GM21447 (cell line): ENCODE results near the gene CDC42BPA.
"Not testable (repeated sequence)": the region's sequence is repeated elsewhere in the genome, so short reads cannot be mapped to it uniquely, and the experiment has no call there.

ENCODE experiments used
- ATAC-seq: cut with Tn5 transposase; IDR thresholded peaks from one replicate; pipeline ENCODE4 v1.9.1; 2021; ENCODE audit not compliant: unreplicated experiment

The CDC42BPA gene

DNA sequence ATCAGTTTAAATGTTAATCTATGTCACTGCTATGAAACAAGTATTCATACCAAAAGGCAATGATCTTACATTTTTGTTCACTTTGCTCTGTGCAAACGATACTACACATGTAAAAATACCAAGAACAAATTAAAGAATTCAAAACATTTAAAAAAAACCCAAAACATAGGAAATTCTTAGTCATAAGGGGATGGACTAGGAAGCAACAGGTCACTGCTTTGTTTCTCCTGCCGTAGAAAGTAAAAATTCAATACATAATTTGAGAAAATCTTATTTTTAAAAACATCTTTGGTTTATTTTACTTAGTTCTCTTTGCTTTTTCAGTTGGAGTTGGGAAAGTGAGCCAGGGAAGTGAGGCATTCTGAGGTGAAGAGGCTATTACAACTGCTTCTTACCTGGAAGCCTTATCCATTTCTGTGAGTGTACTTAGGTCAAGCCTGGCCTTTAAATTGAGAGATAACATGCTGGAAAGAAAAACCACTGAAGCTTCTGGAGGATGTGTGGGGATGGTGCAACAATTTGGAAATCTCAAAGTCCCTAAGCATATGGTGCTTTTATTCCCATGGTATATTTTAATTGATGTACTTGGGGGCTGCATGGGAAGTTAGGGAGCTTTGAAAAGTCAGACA is 183.5 kb downstream of the CDC42BPA start:
- ATAC-seq, result no peak

GRCh38 chr1:227132695-227133094 is 185.6 kb downstream of the CDC42BPA start:
- ATAC-seq, result not testable (repeated sequence)

- ATAC-seq, result no peak
Measured at GRCh38 chr1:227131193-227131592, 187.1 kb downstream of the CDC42BPA start.

GRCh38 chr1:227127891-227128290 is 190.4 kb downstream of the CDC42BPA start:
- ATAC-seq, result peak; percentile 53

DNA sequence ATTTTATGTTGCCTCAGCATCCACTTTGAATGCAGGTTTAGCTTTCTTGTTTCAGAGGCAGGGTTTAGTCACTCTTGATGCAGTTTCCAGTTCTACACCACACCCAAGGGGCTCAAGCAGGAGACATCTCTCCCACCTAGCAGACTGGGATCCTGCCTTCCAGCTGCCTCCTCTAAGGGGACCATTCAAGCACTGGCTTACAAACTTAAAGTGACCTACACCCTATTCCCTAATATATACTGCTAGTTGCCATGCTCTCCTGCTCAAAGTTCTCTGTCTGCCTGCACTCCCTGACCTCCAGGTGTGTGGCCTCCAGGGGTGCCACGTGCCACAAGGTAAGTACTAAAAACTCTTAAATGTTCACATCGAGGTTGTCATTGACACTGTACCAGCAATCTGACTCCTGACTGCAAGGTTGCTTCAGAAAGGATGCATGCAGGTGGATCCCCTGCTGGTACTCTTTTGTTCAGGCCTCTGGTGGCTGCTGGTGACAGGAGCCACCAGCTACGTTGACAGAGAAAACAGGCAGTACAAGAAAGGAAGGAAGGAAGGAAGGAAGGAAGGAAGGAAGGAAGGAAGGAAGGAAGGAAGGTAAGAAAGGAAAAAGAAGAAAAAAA is 192.3 kb downstream of the CDC42BPA start:
- no peak for ATAC-seq

GRCh38 chr1:227124473-227124872 is 193.8 kb downstream of the CDC42BPA start:
- no peak for ATAC-seq

DNA sequence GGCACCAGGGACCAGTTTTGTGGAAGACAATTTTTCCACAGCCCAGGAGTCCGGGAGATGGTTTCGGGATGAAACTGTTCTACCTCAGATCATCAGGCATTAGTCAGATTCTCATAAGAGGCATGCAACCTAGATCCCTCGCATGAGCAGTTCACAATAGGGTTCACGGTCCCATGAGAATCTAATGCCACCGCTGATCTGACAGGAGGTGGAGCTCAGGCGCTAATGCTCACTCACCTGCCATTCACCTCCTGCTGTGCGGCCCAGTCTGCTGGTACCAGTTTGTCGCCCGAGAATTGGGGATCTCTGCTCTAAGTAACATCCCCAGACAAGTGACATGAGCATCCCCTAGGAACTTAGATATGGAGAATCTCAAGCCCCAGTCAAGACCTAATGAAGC is 197.5 kb downstream of the CDC42BPA start:
- ATAC-seq, result no peak

DNA sequence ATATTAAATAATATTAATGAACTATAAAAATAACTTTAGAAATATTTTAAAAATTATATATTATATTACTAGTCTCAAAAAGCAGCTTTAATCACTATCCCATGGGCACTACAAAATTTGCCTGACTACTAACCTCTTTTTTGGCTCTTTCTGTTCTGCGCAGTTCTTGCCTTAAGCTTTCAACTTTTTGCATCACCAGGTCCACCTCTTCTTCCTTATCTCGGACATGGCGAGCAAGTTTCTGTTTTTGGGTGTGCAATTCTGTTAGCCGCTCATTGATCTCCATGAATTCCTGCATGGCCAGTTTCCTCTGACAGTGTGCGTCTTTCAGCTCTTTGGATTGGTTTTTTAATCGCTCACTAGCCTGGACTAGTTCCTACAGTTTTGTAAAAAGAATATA is 205.8 kb downstream of the CDC42BPA start:
- no peak for ATAC-seq

DNA sequence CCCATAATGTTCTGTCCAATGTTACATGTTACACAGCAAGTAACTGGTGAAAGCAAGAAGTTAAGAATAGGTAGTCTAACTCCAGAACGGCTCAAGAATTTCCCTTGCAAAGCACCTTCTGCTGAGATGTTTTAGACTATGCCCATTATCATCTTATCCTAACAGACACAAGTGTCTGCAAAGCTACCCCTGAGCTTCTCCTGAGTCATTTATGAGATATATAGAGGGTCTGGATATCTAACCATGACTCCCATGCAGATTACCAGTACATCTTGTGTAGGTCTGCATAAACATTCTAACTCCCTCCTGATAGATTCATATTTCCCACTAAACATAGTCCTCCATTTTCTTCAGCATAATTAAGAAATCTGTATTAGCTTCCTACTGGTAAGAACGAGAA is 206.5 kb downstream of the CDC42BPA start:
- no peak for ATAC-seq

- not testable (repeated sequence) for ATAC-seq
Measured at GRCh38 chr1:227105291-227105690, 213.0 kb downstream of the CDC42BPA start.

GRCh38 chr1:227102056-227102455 is 216.2 kb downstream of the CDC42BPA start:
- ATAC-seq, result no peak

- no peak for ATAC-seq
Measured at GRCh38 chr1:227094249-227094966, 223.9 kb downstream of the CDC42BPA start.

GRCh38 chr1:227093309-227093708 is 225.0 kb downstream of the CDC42BPA start:
- no peak for ATAC-seq

GRCh38 chr1:227092069-227092468 is 226.2 kb downstream of the CDC42BPA start:
- ATAC-seq, result no peak

GRCh38 chr1:227086636-227087035 is 231.7 kb downstream of the CDC42BPA start:
- ATAC-seq, result no peak

DNA sequence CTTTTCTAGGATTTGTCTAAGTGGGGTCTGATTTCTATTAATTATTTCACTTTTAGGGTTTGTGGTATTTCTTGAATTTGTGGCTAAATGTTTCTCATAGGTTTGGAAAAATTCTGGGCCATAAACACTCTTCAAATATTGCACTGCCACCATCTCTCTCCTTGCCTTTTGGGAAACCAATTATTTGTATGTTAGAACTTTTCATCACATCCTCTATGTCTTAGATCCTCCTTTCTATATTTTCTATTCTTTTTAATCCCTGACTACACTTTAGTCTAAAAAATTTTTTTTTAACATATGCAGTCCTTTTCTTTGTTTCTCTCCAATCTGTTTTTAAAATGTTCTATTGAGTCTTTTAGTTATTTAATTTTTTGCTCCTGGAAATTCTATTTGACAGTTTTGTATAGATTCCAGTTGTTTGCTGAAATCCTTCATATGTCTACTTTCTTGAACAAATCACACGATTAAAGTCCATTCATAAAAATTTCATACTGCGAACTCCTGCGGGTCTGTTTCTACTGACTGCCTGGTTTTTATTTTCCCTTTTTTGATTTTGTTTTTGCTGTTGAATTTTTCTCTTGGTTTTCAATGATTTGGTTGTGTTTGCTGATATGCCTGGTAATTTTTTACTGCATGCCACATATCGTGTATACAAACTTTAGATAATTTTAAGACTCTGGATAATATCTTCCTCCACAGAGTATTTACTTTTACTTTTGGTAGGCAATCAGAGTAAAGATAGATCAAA is 235.1 kb downstream of the CDC42BPA start:
- no peak for ATAC-seq

DNA sequence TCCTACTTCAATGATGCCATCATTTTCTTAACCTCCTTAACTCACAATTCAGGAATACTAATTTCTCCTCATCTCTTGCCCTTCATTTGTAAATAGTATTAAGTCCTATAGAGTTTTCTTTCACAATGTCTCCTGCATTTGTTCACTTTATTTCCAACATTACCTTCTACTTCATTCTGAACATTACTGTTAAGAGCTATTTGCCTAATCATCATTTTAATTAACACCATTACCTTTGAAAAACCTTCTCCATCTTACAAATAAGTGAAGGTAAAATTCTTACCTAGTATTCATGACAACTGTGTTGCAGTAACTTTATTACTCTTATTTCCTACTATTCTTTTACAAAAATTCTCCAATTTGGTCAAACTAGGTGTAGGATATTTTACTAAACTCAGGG is 240.5 kb downstream of the CDC42BPA start:
- no peak for ATAC-seq

- ATAC-seq, result no peak
Measured at GRCh38 chr1:227073786-227074185, 244.5 kb downstream of the CDC42BPA start.

DNA sequence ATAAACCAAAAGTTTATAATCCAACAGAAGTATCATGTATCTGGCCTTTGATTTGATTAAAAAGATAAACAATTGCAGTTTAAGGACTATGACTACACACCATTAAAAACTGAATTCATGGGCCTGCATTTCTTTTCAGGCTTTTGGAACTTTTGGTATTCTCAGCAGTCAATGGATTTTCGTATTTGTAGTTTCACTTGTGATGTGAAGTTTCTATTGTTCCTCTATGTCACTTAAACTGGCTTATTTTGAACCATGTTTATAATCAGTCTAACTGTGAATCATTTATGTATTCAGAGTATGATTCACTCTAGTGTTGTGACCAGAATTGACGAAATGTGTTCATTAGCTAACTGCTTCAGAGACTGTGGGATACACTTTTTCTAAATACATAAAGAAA is 245.3 kb downstream of the CDC42BPA start:
- ATAC-seq, result peak; percentile 51

DNA sequence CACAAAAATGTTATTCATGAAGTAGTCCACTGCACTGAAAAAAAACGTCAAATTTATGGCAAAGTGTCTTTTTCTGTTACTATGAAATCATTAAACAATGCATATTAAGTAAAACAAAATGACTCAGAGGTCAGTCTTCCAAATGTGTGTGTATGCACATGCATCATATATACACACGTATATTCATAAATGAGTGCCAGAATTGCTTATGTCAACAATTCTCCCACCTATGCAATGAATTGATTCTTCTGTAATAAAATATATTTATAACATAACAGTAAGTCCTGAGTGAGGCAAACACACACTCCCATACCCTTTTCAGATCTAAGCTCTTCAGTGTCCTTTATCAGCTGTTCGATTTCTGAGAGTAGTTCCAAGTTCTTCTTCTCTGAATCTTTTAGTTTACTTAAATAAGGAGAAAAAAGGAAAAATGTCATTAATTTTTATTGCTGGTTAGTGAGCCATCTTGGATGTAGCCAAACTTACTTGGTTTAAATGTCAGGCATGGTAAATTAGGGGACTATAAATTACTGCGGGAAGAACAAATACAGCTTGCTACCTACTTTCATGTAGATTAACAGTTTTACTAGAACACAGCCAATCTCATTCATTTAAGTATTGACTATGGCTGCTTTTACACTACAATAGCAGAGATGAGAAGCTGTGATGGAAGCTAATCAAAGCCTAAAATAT is 246.3 kb downstream of the CDC42BPA start:
- ATAC-seq, result no peak
